Left kidney (tissue), 8 donors: ENCODE data around the gene CCR1. TPM values are rescaled to one million over a fixed set of nuclear protein-coding genes. Genes with fewer than 3 reads are reported as not detected.

Experiments
- DNase-seq: peaks from one replicate; pipeline ENCODE4 v3.0.0-alpha.2; 2013
- long read RNA-seq, 8 donors: transcript quantifications; one replicate each; lab custom pipeline, GENCODE V29; 2026
- polyA plus RNA-seq: library from polyadenylated mRNA; unstranded; fragments of 120-200 nt; gene quantifications from one replicate; pipeline ENCODE4 v1.2.1, GENCODE V29; 2013; ENCODE audit not compliant: insufficient read length

The CCR1 gene
- 2.0 TPM for polyA plus RNA-seq
- long read RNA-seq, donor 1 = 0 reads
- long read RNA-seq, donor 2 = 0 reads
- long read RNA-seq, donor 3 = 0 reads
- long read RNA-seq, donor 4 = 0 reads
- long read RNA-seq, donor 5, partial matches to known transcripts = 0 of 1 reads
- long read RNA-seq, donor 5, other reads (novel, unspliced or antisense) = 0 of 1 reads
- long read RNA-seq, donor 6 = 0 reads
- long read RNA-seq, donor 7, partial matches to known transcripts = 0 of 1 reads
- long read RNA-seq, donor 7, other reads (novel, unspliced or antisense) = 0 of 1 reads
- long read RNA-seq, donor 8 = 0 reads

GRCh38 chr3:46208167-46208704 lies at the start of gene CCR1:
TSS of gene CCR1 (minus strand) at chr3:46208313. CDS start at chr3:46204313, 4,000 bp downstream.
- DNase-seq = no peak

GRCh38 chr3:46252980-46253379 lies 44.9 kb upstream of the CCR1 start:
- DNase-seq = no peak

DNA sequence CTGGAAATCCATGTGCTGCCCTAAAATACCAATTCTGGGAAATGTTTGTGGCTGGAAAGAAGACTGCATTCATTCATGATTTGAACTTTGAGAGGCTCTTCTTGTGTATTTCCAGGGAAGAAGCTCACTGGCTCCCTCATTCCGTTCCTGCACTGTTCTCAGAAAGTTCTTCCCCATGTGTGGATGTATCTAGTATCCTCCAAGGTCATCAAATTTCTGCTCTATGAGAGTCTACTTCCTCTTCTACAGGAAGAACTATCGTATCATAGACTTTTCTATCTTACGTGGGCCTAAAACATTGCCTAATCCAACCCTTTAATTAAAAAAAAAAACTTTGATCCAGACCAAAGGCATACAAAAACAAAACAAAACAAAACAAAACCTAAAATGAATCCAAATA lies 37.0 kb upstream of the CCR1 start:
- no peak for DNase-seq

- no peak for DNase-seq
These were observed 35.4 kb upstream of the CCR1 start for GRCh38 chr3:46243560-46243959.

- no peak for DNase-seq
These were observed 34.0 kb upstream of the CCR1 start, which contains the start of gene CCR3 for GRCh38 chr3:46242120-46242519. TSS of gene CCR3 (plus strand) at chr3:46242460. CDS start at chr3:46265159, 22,699 bp downstream.

DNA sequence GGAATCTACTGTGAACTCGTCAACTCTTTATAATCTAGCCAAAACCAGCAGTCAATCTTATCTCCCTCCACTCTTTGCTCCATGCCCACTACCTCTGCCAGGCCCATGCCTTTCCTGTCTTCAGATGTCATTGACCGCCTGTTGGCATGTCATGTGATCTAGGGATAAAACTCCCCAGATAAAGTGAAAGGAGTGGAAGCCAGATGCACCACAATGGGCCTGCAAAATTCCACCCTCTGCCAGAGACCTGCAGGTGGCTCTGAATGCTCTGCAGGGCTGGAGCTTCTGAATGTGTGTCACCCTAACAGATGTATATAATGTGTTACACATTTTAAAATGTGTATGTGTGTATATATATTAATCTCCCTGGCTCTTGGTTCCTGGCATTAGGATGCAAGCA lies 31.8 kb upstream of the CCR1 start:
- DNase-seq = no peak

GRCh38 chr3:46239301-46239938 lies 31.3 kb upstream of the CCR1 start:
- DNase-seq = no peak

DNA sequence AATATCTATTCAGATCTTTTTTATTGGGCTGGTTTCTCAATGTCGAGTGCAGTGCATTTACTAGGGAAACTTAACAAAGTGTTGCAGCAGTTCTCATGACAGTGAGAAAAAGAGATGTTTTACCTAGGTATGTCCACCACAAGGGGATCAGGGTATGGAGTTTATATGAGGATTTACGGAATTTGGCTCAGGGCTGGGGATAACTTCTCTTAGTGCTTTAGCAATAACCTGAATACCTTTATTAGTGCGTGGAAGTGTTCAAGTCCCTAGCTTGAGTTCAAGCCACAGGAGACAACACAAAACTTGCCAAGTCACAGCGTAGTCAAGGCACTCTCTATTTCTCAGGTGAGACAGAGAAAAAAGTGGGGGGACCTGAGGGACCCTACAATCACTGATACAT lies 30.3 kb upstream of the CCR1 start:
- DNase-seq = no peak

- no peak for DNase-seq
These were observed 28.4 kb upstream of the CCR1 start for GRCh38 chr3:46236294-46237054.

DNA sequence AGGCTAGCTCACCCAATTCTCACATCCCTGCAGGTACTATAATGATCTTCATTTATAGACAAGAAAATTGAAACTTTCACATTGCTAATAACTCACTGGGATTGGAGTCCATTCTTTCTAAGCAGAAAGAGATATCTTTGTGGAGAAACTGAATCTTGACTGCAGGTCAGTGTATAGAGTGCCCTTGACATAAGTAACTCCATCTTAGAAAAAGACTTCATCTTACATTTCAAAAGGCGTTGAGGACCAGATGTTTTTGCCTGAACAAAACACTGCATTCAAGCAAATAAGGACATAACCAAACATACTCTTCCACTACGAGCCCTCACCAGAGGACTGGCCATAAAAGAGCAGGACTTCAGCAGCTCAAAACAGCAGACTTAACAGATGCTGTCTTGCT lies 27.3 kb upstream of the CCR1 start:
- DNase-seq = no peak

DNA sequence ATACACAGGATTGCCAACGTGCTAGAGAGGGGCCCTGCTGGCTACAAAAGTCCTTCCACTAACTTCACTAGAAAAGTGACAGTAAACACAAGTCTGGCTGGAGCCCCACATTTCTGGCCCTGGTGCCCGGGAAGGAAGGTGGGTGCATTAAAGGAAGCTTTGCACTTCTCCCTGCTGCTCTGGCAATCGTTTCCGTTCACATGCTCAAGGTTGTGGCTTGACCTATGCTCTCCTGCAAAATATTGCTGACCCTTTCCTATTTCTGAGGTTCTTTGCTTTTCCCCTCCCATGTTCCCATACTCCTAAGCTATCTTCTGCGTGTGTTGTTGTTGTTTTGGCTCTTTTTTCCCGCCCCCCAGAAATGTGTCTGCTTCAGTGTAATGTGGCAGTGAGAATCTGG lies 25.1 kb upstream of the CCR1 start:
- no peak for DNase-seq

GRCh38 chr3:46231323-46231722 lies 23.2 kb upstream of the CCR1 start:
- no peak for DNase-seq

- no peak for DNase-seq
These were observed 20.4 kb upstream of the CCR1 start for GRCh38 chr3:46228260-46229242.

DNA sequence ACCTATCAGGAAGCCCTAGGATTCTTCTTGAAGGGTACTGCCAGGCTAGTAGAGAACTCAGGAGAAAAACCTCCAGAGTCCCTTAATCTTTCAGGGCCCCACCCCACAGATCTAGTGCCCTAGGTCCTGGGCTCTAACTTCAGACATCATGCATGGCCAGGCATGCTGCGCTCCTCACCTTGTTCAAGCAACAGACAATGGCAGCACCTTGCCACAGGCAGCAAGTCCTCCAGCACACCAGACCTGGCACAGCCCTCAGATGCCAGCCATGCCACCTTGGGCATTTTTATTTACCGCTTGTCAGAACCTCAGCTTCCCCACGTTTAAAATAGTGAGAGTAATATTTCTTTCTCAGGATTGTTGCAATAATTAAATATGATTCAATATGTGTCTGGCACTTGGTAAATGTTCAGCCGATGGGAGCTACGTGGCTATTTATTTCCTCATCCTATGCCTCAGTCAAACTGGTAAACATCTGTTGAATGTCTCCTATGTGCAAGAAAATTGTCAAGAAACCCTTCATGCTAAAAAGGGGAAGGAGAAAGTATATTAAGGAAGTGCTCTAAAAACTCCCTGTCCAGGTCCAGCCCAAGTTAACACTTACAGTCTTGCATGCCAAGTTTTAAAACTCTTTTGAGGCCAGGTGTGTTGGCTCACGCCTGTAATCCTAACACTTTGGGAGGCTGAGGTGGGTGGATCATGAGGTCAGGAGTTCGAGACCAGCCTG lies 14.5 kb upstream of the CCR1 start:
- no peak for DNase-seq

GRCh38 chr3:46221938-46222337 lies 13.8 kb upstream of the CCR1 start:
- no peak for DNase-seq

GRCh38 chr3:46221391-46221790 lies 13.3 kb upstream of the CCR1 start:
- DNase-seq = no peak

DNA sequence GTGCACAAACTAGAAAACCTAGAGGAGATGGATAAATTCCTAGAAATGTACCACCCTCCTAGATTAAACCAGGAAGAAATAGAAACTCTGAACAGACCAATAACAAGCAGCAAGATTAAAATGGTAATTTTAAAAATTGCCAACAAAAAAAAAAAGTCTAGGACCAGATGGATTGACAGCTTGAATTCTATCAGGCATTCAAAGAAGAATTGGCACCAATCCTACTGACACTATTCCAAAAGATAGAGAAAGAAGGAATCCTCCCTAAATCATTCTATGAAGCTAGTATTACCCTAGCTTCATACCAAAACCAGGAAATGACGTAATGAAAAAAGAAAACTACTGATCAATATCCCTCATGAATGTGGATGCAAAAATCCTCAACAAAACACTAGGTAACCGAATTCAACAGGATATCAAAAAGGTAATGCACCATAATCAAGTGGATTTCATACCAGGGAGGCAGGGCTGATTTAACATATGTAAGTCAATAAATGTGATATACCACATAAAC lies 10.1 kb upstream of the CCR1 start:
- DNase-seq = no peak

DNA sequence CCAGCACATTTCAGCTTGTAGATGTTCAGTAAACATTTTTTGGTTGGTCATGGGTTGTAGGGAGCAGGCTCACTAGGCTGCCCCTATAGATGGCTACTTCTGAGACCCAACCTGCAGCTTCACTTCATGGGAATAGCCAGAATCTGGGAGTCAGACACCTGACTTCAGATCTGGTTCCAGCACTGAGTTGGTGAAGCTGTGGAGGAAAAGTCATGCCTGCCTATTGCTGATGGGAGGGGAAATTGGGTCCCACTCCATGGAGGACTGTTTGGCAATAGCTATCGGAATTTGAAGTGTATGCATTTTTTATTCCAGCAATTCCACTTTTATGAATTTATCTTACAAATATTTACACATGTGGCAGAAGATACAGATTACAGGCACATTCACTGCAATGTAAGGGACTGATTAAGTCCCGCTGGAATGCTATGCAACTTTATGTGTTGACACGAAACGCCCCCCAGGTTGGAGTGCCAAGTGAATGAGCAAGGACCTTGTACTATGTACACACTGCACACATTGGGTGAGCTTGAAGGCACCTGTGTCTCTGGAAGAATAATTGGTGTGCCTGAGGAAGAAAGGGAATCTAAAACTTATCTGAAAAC lies 7.8 kb upstream of the CCR1 start:
- DNase-seq = no peak

GRCh38 chr3:46214751-46215352 lies 6.7 kb upstream of the CCR1 start:
- no peak for DNase-seq

GRCh38 chr3:46213201-46213600 lies 5.1 kb upstream of the CCR1 start:
- DNase-seq = no peak
